HCT116 (cell line): ENCODE measurements around the gene EML1. TPM values are rescaled to one million over a fixed set of nuclear protein-coding genes. Genes with fewer than 3 reads are reported as not detected.

Experiments used
- ATAC-seq: fragments of 200-7000 bp; cut with Tn5 transposase; 2 replicates; pipeline ENCODE4 v1.9.1; 2020; ENCODE audit warnings: mild to moderate bottlenecking, moderate library complexity
- BruUV-seq: library from RNA; stranded (reverse); fragments of 400-500 nt; replicated peaks from 2 replicates; lab custom pipeline; 2021; lab: Mats Ljungman, UMichigan
- CTCF ChIA-PET: fragments of 300-600 bp; sonication (Branson Sonifier 250); formaldehyde crosslinking; loops from one replicate; lab custom pipeline; 2021; ENCODE audit warnings: antibody characterized with exemption; lab: Charles Lee
- POLR2A ChIA-PET: fragments of 300-600, 350-600 bp; sonication (Branson Sonifier 250); formaldehyde crosslinking; loops from one replicate; lab custom pipeline; 2021; ENCODE audit warnings: antibody characterized with exemption; lab: Charles Lee
- RAD21 ChIA-PET, 2 experiments: fragments of 300-600 bp; sonication (Branson Sonifier 250); formaldehyde crosslinking; loops; one replicate each; lab custom pipeline; 2023; ENCODE audit warnings: low total read pairs in 2 of 2; ENCODE audit not compliant: uncharacterized antibody in 2 of 2, unreplicated experiment in 2 of 2, low non-redundant PET in 1 of 2; lab: Charles Lee
- DNase-seq: peaks from one replicate; pipeline ENCODE4 v3.0.0-alpha.2; 2010; ENCODE audit warnings: low read depth, low spot score
- H2AFZ ChIP-seq: fragments of 200-600 bp; shearing (Covaris generic), sonication (generic); 2 replicates; pipeline ENCODE4 v1.6.1; 2017; ENCODE audit warnings: low read depth, mixed run types, mixed read lengths, antibody characterized with exemption, low read length; ENCODE audit not compliant: poor library complexity, severe bottlenecking
- H3K27ac ChIP-seq: 2 replicates; pipeline ENCODE4 v1.5.1; 2012; ENCODE audit warnings: low read depth, low read length
- H3K27me3 ChIP-seq: fragments of 200-600 bp; sonication (generic); 2 replicates; pipeline ENCODE4 v1.6.1; 2016; ENCODE audit warnings: mixed run types, low read length, mixed read lengths; ENCODE audit not compliant: insufficient read depth
- H3K36me3 ChIP-seq, 2 experiments: fragments of 200-500 bp in 1 of 2; fragments of 200-600 bp in 1 of 2; sonication (Bioruptor generic) in 1 of 2; sonication (generic) in 1 of 2; 2 replicates each; pipeline versions ENCODE4 v1.5.1 to v1.6.1; 2014 to 2016; ENCODE audit warnings: low read length in 2 of 2, inconsistent platforms in 1 of 2, mixed read lengths in 1 of 2, mixed run types in 1 of 2; ENCODE audit not compliant: insufficient read depth in 2 of 2, control insufficient read depth in 1 of 2
- H3K4me1 ChIP-seq, 2 experiments: fragments of 200-600 bp in 1 of 2; sonication (generic) in 1 of 2; 2 replicates each; pipeline versions ENCODE4 v1.5.1 to v1.6.1; 2012 to 2017; ENCODE audit warnings: low read length in 2 of 2, inconsistent platforms in 1 of 2, mild to moderate bottlenecking in 1 of 2, mixed read lengths in 1 of 2, mixed run types in 1 of 2, moderate library complexity in 1 of 2; ENCODE audit not compliant: insufficient read depth in 2 of 2, control insufficient read depth in 1 of 2
- H3K4me2 ChIP-seq: fragments of 200-600 bp; sonication (generic); 2 replicates; pipeline ENCODE4 v1.6.1; 2017; ENCODE audit warnings: mixed run types, low read length, mixed read lengths
- H3K4me3 ChIP-seq, 2 experiments: fragments of 200-600 bp in 1 of 2; sonication (generic) in 1 of 2; replicated peaks in 1 of 2; 2 replicates each; pipeline ENCODE4 v1.5.1; 2011 to 2016; ENCODE audit warnings: low read length in 2 of 2, control low read depth in 1 of 2, low read depth in 1 of 2, mild to moderate bottlenecking in 1 of 2, mixed read lengths in 1 of 2, mixed run types in 1 of 2
- H3K79me2 ChIP-seq: fragments of 200-600 bp; sonication (generic); 2 replicates; pipeline ENCODE4 v1.6.1; 2017; ENCODE audit warnings: mild to moderate bottlenecking, mixed run types, low read length, moderate library complexity, mixed read lengths; ENCODE audit not compliant: insufficient read depth
- H3K9ac ChIP-seq: fragments of 200-600 bp; sonication (generic); 2 replicates; pipeline ENCODE4 v1.6.1; 2016; ENCODE audit warnings: low read length, mixed read lengths
- H3K9me2 ChIP-seq: fragments of 200-600 bp; sonication (generic), shearing (Covaris generic); 2 replicates; pipeline ENCODE4 v1.6.1; 2017; ENCODE audit warnings: mixed run types, mild to moderate bottlenecking, moderate library complexity; ENCODE audit not compliant: insufficient read depth
- H3K9me3 ChIP-seq, 2 experiments: fragments of 200-500 bp in 1 of 2; fragments of 200-600 bp in 1 of 2; sonication (Bioruptor generic) in 1 of 2; sonication (generic) in 1 of 2; 2 replicates each; pipeline ENCODE4 v1.6.1; 2014 to 2017; ENCODE audit warnings: low read length in 2 of 2, mixed read lengths in 2 of 2, inconsistent platforms in 1 of 2, low read depth in 1 of 2, mild to moderate bottlenecking in 1 of 2, mixed run types in 1 of 2, moderate library complexity in 1 of 2; ENCODE audit not compliant: control insufficient read depth in 1 of 2, insufficient read depth in 1 of 2
- H4K20me1 ChIP-seq: fragments of 200-600 bp; sonication (generic), shearing (Covaris generic); 2 replicates; pipeline ENCODE4 v1.6.1; 2017; ENCODE audit warnings: mixed run types, mild to moderate bottlenecking, moderate library complexity; ENCODE audit not compliant: insufficient read depth
- CBX3 ChIP-seq: IDR thresholded peaks from 2 replicates; pipeline ENCODE4 v1.6.1; 2012; ENCODE audit warnings: low read depth
- CEBPB ChIP-seq: IDR thresholded peaks from 2 replicates; pipeline ENCODE4 v1.6.1; 2012; ENCODE audit warnings: low read depth
- FOSL1 ChIP-seq: IDR thresholded peaks from 2 replicates; pipeline ENCODE4 v1.6.1; 2012; ENCODE audit warnings: low read depth
- JUND ChIP-seq: IDR thresholded peaks from 2 replicates; pipeline ENCODE4 v1.6.1; 2012
- POLR2A ChIP-seq: IDR thresholded peaks from 2 replicates; pipeline ENCODE4 v1.7.0; 2011; ENCODE audit warnings: borderline replicate concordance; ENCODE audit not compliant: insufficient read depth, insufficient read length; ENCODE audit errors: extremely low read depth
- TCF7L2 ChIP-seq: IDR thresholded peaks from 2 replicates; pipeline ENCODE4 v1.7.0; 2011; ENCODE audit warnings: borderline replicate concordance, inconsistent platforms; ENCODE audit not compliant: insufficient read depth, insufficient read length; ENCODE audit errors: extremely low read depth
- YY1 ChIP-seq: IDR thresholded peaks from 2 replicates; pipeline ENCODE4 v1.6.1; 2011; ENCODE audit warnings: low read length, low read depth, moderate library complexity, mild to moderate bottlenecking; ENCODE audit not compliant: insufficient replicate concordance; ENCODE audit errors: extremely low read depth
- ZFX ChIP-seq: fragments of 450-650 bp; IDR thresholded peaks from 2 replicates; pipeline ENCODE4 v1.6.1; 2017
- intact Hi-C: fragments of 100-400 bp; cut with micrococcal nuclease; formaldehyde crosslinking; loops from 2 replicates; pipeline ENCODE4 v1.10.0; 2022
- total RNA-seq: library from RNA; stranded (reverse); gene quantifications from one replicate; pipeline ENCODE4 v1.2.1, GENCODE V29; 2021; ENCODE audit not compliant: unreplicated experiment

The EML1 gene
- total RNA-seq, 1 experiment from 2014 or later, result 7.4 TPM

DNA sequence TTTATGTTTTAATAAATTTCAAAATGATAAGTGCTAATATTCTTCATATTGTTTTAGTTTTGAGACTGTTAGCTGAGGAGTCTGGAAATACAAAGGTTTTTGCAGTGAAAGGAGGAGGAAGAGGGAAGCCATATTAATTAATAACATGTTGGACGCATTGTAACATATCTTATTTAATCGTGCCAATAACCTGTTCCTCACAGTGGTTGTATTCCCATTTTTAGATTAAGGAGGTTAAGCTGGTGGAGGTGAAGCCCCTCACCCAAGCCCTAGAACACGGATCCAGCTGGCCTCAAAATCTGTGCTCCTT, 92.4 kb downstream of the EML1 start:
- H3K4me1 ChIP-seq, result no peaks in the 10 kb centered on the region
- H3K9me2 ChIP-seq, result no peaks in the 10 kb centered on the region
- no peaks in the 10 kb centered on the region for H3K79me2 ChIP-seq
- H3K9me3 ChIP-seq, result no peaks in the 10 kb centered on the region
- no peaks in the 10 kb centered on the region for H3K36me3 ChIP-seq
- CTCF ChIA-PET, result interaction anchor here (1.0 kb wide), 2 partner anchors 156 to 202 kb away, joined by 3 to 4 read pairs; partner anchors contain the start of gene CYP46A1
- no peak overlapping the region for H2AFZ ChIP-seq
- H3K4me2 ChIP-seq, result no peak overlapping the region
- POLR2A ChIA-PET, result no interaction called here
- H3K9ac ChIP-seq, result no peak overlapping the region
- TF ChIP-seq TCF7L2 (no peak), FOSL1 (no peak)
- H3K27me3 ChIP-seq, result peaks cover 5% of the 10 kb centered on the region; the same call in 1 of the 2 replicates
- no peak overlapping the region for H3K4me3 ChIP-seq
- ATAC-seq (no peak), DNase-seq (no peak)
- no peaks in the 10 kb centered on the region for H4K20me1 ChIP-seq
- intact Hi-C loops, result loop anchor here (1.0 to 5.0 kb wide), 4 partner anchors 155 to 493 kb away; no protein-coding TSS in a partner anchor
- RAD21 ChIA-PET, result no interaction called here
- H3K27ac ChIP-seq, result no peak overlapping the region
- no TSS peak for BruUV-seq

DNA sequence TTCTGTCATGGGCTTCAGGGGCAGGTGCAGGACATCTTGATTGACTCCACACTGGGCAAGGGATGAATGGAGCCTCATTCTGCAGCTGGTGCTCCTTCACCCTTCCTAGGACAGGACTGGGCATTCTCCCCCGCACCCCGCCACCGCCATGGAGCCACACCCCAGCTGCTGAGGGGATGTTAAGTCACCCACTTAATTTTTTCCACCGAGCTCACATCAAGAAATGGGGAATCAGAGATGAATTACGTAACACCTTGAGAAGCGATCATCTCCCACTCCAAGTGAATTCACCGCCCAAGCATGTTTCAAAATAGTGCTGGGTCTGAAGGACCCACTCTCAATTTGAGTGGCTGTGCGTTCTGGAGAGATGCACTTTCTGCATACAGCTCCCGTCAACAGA, 94.2 kb downstream of the EML1 start:
- H3K27me3 ChIP-seq, result peaks cover 5% of the 10 kb centered on the region; the same call in 1 of the 2 replicates
- H3K36me3 ChIP-seq, result no peaks in the 10 kb centered on the region
- no peak for TF ChIP-seq CBX3
- TF ChIP-seq FOSL1, result no peak
- no peak for TF ChIP-seq YY1
- no peak for TF ChIP-seq ZFX
- TF ChIP-seq POLR2A, result no peak
- no peak for TF ChIP-seq JUND
- TF ChIP-seq CEBPB, result no peak
- RAD21 ChIA-PET, result interaction anchor here in 1 of 2 experiments (0.6 kb wide), 1 partner anchor 157 kb away, joined by 3 read pairs; no protein-coding TSS in a partner anchor
- intact Hi-C loops, result loop anchor here (5.0 kb wide), 1 partner anchor 495 kb away; no protein-coding TSS in a partner anchor
- no peaks in the 10 kb centered on the region for H3K4me1 ChIP-seq
- H3K79me2 ChIP-seq, result no peaks in the 10 kb centered on the region
- DNase-seq (no peak), ATAC-seq (no peak)
- no peaks in the 10 kb centered on the region for H4K20me1 ChIP-seq
- CTCF ChIA-PET, result interaction anchor here (0.9 to 2.0 kb wide), 3 partner anchors 9 to 17 kb away, joined by 3 to 10 read pairs (median 4); no protein-coding TSS in a partner anchor
- no peaks in the 10 kb centered on the region for H3K9me2 ChIP-seq
- H3K9me3 ChIP-seq, result no peaks in the 10 kb centered on the region
- POLR2A ChIA-PET, result no interaction called here
- H3K9ac ChIP-seq, result no peak overlapping the region
- no peak overlapping the region for H3K4me2 ChIP-seq
- no peak overlapping the region for H3K27ac ChIP-seq
- H2AFZ ChIP-seq, result no peak overlapping the region
- H3K4me3 ChIP-seq, result no peak overlapping the region
- BruUV-seq, result no TSS peak
